Chondrocyte (in vitro differentiated cells): Measurements from ENCODE around the gene NAB1. TPM values are rescaled to one million over a fixed set of nuclear protein-coding genes. Genes with fewer than 3 reads are reported as not detected.
"Not testable (repeated sequence)": the region's sequence is repeated elsewhere in the genome, so short reads cannot be mapped to it uniquely, and the experiment has no call there.

Experiments used
- DNase-seq: peaks from one replicate; pipeline ENCODE4 v3.0.0; 2021; ENCODE audit warnings: mixed read lengths, low spot score
- H3K27ac Mint-ChIP-seq: one replicate; pipeline ENCODE4 v1.8.0; 2021; ENCODE audit warnings: mild to moderate bottlenecking, moderate library complexity, mixed read lengths; ENCODE audit not compliant: unreplicated experiment
- H3K27me3 Mint-ChIP-seq: 2 replicates; pipeline ENCODE4 v1.8.0; 2021; ENCODE audit warnings: low read depth, mixed read lengths
- H3K36me3 Mint-ChIP-seq: 2 replicates; pipeline ENCODE4 v1.8.0; 2021; ENCODE audit warnings: low read depth, mixed read lengths
- H3K4me1 Mint-ChIP-seq: 2 replicates; pipeline ENCODE4 v1.8.0; 2021; ENCODE audit warnings: low read depth, mild to moderate bottlenecking, mixed read lengths
- H3K4me3 Mint-ChIP-seq: one replicate; pipeline ENCODE4 v1.8.0; 2021; ENCODE audit warnings: mild to moderate bottlenecking, moderate library complexity, mixed read lengths; ENCODE audit not compliant: unreplicated experiment
- H3K9me3 Mint-ChIP-seq: 2 replicates; pipeline ENCODE4 v1.8.0; 2021; ENCODE audit warnings: low read depth, mixed read lengths
- total RNA-seq: library from RNA; stranded (reverse); gene quantifications from 3 replicates; pipeline ENCODE4 v1.2.1, GENCODE V29; 2021
- TF ChIP-seq, protein P1 (sequence below): fragments of 200-600 bp; sonication (generic); IDR thresholded peaks from 2 replicates; pipeline ENCODE4 v1.5.0; 2021; ENCODE audit warnings: antibody characterized with exemption, mild to moderate bottlenecking, moderate library complexity

NAB1 gene
- total RNA-seq, 1 donor from 2014 or later = 49.8 TPM

DNA sequence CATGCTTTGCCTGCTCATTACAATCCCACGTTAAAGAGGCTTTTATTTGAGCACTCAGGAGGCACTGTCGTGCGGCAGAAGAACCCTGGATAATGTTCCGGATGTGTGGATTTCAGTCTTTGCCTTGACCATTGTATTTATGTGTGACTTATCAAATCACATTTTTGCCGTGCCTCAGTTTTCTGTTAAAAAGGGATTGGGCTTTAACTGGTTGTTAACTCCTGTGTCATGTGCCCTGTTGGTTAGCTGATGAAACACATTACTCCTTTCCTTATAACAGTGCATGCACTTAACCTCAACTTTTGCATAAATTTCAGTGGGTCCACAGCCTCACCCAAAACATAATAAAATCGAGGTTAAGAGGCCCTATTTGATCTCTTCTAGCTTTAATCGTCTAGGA, 52.7 kb downstream of the NAB1 start:
- Mint-ChIP-seq H3K27me3 (no peaks in the 10 kb centered on the region), H3K27ac (no peak overlapping the region), H3K36me3 (no peaks in the 10 kb centered on the region), H3K4me1 (no peaks in the 10 kb centered on the region), H3K4me3 (no peak overlapping the region), H3K9me3 (no peaks in the 10 kb centered on the region)
- TF ChIP-seq, protein P1, sequence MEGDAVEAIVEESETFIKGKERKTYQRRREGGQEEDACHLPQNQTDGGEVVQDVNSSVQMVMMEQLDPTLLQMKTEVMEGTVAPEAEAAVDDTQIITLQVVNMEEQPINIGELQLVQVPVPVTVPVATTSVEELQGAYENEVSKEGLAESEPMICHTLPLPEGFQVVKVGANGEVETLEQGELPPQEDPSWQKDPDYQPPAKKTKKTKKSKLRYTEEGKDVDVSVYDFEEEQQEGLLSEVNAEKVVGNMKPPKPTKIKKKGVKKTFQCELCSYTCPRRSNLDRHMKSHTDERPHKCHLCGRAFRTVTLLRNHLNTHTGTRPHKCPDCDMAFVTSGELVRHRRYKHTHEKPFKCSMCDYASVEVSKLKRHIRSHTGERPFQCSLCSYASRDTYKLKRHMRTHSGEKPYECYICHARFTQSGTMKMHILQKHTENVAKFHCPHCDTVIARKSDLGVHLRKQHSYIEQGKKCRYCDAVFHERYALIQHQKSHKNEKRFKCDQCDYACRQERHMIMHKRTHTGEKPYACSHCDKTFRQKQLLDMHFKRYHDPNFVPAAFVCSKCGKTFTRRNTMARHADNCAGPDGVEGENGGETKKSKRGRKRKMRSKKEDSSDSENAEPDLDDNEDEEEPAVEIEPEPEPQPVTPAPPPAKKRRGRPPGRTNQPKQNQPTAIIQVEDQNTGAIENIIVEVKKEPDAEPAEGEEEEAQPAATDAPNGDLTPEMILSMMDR = no peak
- no peak for DNase-seq

DNA sequence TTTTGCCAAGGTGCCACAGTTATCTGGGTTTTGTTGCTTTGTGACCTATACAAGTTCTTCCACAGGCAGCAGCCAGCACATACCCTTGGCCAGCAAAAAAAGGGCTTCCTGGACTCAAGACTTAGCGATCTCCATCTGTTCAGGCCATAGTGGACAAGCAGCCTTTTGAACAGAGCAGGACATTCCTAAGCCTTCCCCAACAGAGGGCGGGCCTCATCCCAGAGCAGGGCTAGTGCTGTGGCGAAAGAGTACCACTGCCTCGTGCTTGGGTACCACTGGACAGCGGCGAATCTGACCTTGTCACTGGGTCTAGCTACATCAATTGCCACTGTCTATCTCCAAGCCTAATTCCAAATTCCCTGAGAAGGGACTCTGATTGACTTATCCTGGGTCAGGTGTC, 56.4 kb downstream of the NAB1 start:
- H3K9me3 Mint-ChIP-seq = peaks cover 3% of the 10 kb centered on the region
- H3K4me1 Mint-ChIP-seq = peaks cover 4% of the 10 kb centered on the region
- TF ChIP-seq, protein P1 = no peak
- no peak overlapping the region for H3K27ac Mint-ChIP-seq
- H3K4me3 Mint-ChIP-seq = no peak overlapping the region
- no peaks in the 10 kb centered on the region for H3K27me3 Mint-ChIP-seq
- no peak for DNase-seq
- H3K36me3 Mint-ChIP-seq = peaks cover 1% of the 10 kb centered on the region

- Mint-ChIP-seq H3K4me1 (peaks cover 4% of the 10 kb centered on the region), H3K36me3 (peaks cover 1% of the 10 kb centered on the region), H3K27me3 (no peaks in the 10 kb centered on the region), H3K27ac (no peak overlapping the region), H3K4me3 (no peak overlapping the region), H3K9me3 (peaks cover 3% of the 10 kb centered on the region)
- DNase-seq = no peak
- TF ChIP-seq, protein P1 = no peak
Measured at GRCh38 chr2:190707726-190708125, 58.8 kb downstream of the NAB1 start.

GRCh38 chr2:190708650-190709049, 59.8 kb downstream of the NAB1 start:
- not testable (repeated sequence) for H3K27me3 Mint-ChIP-seq, H3K4me1 Mint-ChIP-seq, H3K4me3 Mint-ChIP-seq, H3K9me3 Mint-ChIP-seq, H3K36me3 Mint-ChIP-seq, H3K27ac Mint-ChIP-seq, DNase-seq

DNA sequence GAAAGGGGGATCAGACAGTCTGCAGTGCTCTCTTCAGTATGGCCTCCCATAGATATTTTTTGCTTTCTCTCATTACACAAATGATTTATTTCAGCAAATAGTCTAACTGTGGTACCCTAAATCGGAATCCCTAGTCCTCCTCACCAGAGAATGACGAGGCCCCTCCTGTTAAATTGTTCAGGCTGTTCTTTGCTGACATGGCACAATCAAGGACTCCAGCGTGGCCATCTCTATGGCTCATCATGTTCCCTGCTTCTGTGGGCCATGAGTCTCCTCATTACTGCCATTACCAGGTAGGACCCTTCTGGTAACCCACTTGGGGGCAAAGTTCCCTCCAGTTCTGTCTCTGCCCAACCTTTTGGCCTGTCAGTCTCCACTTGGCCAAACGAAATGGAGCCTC, 62.2 kb downstream of the NAB1 start:
- no peak overlapping the region for H3K27ac Mint-ChIP-seq
- peaks cover 1% of the 10 kb centered on the region for H3K36me3 Mint-ChIP-seq
- no peak for DNase-seq
- peaks cover 5% of the 10 kb centered on the region for H3K9me3 Mint-ChIP-seq
- H3K4me3 Mint-ChIP-seq = no peak overlapping the region
- TF ChIP-seq, protein P1 = no peak
- H3K27me3 Mint-ChIP-seq = no peaks in the 10 kb centered on the region
- peaks cover 11% of the 10 kb centered on the region for H3K4me1 Mint-ChIP-seq

GRCh38 chr2:190713471-190713870, 64.6 kb downstream of the NAB1 start:
- Mint-ChIP-seq H3K36me3 (peaks cover under 1% of the 10 kb centered on the region), H3K4me3 (no peak overlapping the region), H3K4me1 (peaks cover 14% of the 10 kb centered on the region), H3K27me3 (no peaks in the 10 kb centered on the region), H3K9me3 (peaks cover 6% of the 10 kb centered on the region), H3K27ac (no peak overlapping the region)
- no peak for DNase-seq
- TF ChIP-seq, protein P1 = no peak
